ENCODE measurements around the gene MAP3K5.

Gene MAP3K5

DNA sequence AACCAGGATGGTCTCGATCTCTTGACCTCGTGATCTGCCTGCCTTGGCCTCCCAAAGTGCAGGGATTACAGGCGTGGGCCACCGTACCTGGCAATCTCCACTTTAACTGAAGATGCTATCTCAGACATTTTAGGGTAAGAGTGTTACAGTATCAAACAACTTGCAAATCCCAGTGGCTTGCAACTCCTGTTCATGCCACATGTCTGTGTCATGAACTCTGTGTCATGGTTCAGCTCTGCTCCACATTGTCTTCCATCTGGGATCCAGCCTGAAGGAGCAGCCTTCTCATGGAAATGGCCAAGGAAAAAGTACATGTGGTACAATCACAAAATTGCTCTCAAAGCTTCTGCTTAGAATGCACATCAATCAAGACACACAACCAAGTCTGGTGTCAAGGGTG, 114.9 kb downstream of the MAP3K5 start:
- Histone ChIP-seq H3K79me2 (ENCODE audit: insufficient read depth, low read length) (no peaks in the 10 kb centered on the region), H2AFZ (ENCODE audit: low read depth, low read length, severe bottlenecking) (no peak overlapping the region), H3K36me3 (ENCODE audit: low read length) (no peaks in the 10 kb centered on the region), H3F3A (ENCODE audit: insufficient read depth) (no peaks in the 10 kb centered on the region), H3K27ac (ENCODE audit: low read depth, low read length) (no peak overlapping the region), H4K20me1 (ENCODE audit: low read depth, low read length) (no peaks in the 10 kb centered on the region), H3K4me3 (ENCODE audit: insufficient read depth, low read length, poor library complexity, severe bottlenecking) (no peak overlapping the region), H3K27me3 (ENCODE audit: low read length) (no peaks in the 10 kb centered on the region), H3K4me2 (ENCODE audit: low read depth, low read length, poor library complexity, severe bottlenecking) (no peak overlapping the region), H3K9me2 (replicated peaks; ENCODE audit: insufficient read depth, low read length) (no peaks in the 10 kb centered on the region), H3K9me3 (ENCODE audit: insufficient read depth, low read length) (no peaks in the 10 kb centered on the region), H3K9ac (ENCODE audit: low read length) (no peak overlapping the region)
- no peak for TF ChIP-seq EZH2phosphoT487 (conservative IDR thresholded peaks at IDR 0.05; ENCODE audit: low read length)
- TF ChIP-seq, protein P1, sequence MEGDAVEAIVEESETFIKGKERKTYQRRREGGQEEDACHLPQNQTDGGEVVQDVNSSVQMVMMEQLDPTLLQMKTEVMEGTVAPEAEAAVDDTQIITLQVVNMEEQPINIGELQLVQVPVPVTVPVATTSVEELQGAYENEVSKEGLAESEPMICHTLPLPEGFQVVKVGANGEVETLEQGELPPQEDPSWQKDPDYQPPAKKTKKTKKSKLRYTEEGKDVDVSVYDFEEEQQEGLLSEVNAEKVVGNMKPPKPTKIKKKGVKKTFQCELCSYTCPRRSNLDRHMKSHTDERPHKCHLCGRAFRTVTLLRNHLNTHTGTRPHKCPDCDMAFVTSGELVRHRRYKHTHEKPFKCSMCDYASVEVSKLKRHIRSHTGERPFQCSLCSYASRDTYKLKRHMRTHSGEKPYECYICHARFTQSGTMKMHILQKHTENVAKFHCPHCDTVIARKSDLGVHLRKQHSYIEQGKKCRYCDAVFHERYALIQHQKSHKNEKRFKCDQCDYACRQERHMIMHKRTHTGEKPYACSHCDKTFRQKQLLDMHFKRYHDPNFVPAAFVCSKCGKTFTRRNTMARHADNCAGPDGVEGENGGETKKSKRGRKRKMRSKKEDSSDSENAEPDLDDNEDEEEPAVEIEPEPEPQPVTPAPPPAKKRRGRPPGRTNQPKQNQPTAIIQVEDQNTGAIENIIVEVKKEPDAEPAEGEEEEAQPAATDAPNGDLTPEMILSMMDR (IDR thresholded peaks at IDR 0.05; ENCODE audit: insufficient read depth, low read length, poor library complexity, severe bottlenecking): no peak

DNA sequence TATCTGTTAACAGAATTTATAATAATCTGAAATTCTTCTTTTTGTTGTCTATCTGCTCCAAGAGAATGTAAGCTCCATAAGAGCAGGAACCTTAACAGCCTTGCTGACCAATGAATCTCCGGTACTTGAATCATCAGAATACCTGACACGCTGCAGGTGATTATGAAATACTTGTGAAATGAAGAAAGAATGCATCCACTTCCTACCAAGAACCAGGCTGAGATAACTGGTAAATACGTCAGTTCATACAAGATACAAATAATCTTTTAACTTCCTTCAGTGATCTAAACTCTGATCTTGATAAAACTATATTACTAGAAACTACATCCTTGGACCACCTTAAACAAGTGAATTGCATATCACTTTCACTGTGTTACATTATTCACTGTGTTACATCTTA, 116.2 kb downstream of the MAP3K5 start:
- TF ChIP-seq, protein P1 (IDR thresholded peaks at IDR 0.05; ENCODE audit: insufficient read depth, low read length, poor library complexity, severe bottlenecking): no peak
- no peak for TF ChIP-seq EZH2phosphoT487 (conservative IDR thresholded peaks at IDR 0.05; ENCODE audit: low read length)
- no peaks in the 10 kb centered on the region for H3K79me2 ChIP-seq (ENCODE audit: insufficient read depth, low read length)

DNA sequence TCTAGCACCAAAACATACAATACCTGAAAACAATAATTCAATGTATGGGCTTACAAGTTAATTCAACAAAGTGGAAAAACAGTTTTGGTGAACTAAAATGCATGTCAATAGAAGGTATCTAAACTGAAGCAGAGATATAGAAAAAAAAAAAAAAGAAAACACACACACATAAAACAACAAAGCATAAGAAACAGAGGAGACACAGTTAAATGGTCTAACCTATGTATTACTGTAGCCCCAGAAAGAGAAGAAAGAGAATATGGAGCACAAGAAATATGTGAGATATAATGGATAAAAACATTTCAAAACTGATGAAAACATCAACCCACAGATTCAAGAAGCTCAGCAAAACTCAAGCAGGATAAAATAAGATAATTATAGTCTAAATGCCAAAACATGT, 118.7 kb downstream of the MAP3K5 start:
- Histone ChIP-seq H3K4me2 (ENCODE audit: low read depth, low read length, poor library complexity, severe bottlenecking) (no peak overlapping the region), H3K9me2 (replicated peaks; ENCODE audit: insufficient read depth, low read length) (no peaks in the 10 kb centered on the region), H3K79me2 (ENCODE audit: insufficient read depth, low read length) (no peaks in the 10 kb centered on the region), H4K20me1 (ENCODE audit: low read depth, low read length) (no peaks in the 10 kb centered on the region), H3K27ac (ENCODE audit: low read depth, low read length) (no peak overlapping the region), H3K9me3 (ENCODE audit: insufficient read depth, low read length) (no peaks in the 10 kb centered on the region), H3F3A (ENCODE audit: insufficient read depth) (no peaks in the 10 kb centered on the region), H3K9ac (ENCODE audit: low read length) (no peak overlapping the region), H2AFZ (ENCODE audit: low read depth, low read length, severe bottlenecking) (no peak overlapping the region), H3K36me3 (ENCODE audit: low read length) (no peaks in the 10 kb centered on the region), H3K27me3 (ENCODE audit: low read length) (no peaks in the 10 kb centered on the region), H3K4me3 (ENCODE audit: insufficient read depth, low read length, poor library complexity, severe bottlenecking) (no peak overlapping the region)
- TF ChIP-seq, protein P1 (IDR thresholded peaks at IDR 0.05; ENCODE audit: insufficient read depth, low read length, poor library complexity, severe bottlenecking): no peak
- no peak for TF ChIP-seq EZH2phosphoT487 (conservative IDR thresholded peaks at IDR 0.05; ENCODE audit: low read length)

More for the DNA sequence above, 116.2 kb downstream of the MAP3K5 start:
- no peak overlapping the region for H3K9ac ChIP-seq (ENCODE audit: low read length)
- no peak overlapping the region for H3K4me3 ChIP-seq (ENCODE audit: insufficient read depth, low read length, poor library complexity, severe bottlenecking)
- no peak overlapping the region for H2AFZ ChIP-seq (ENCODE audit: low read depth, low read length, severe bottlenecking)
- H3K9me3 ChIP-seq (ENCODE audit: insufficient read depth, low read length): no peaks in the 10 kb centered on the region
- H3K27ac ChIP-seq (ENCODE audit: low read depth, low read length): no peak overlapping the region
- H3K4me2 ChIP-seq (ENCODE audit: low read depth, low read length, poor library complexity, severe bottlenecking): no peak overlapping the region
- no peaks in the 10 kb centered on the region for H3F3A ChIP-seq (ENCODE audit: insufficient read depth)
- H4K20me1 ChIP-seq (ENCODE audit: low read depth, low read length): no peaks in the 10 kb centered on the region
- no peaks in the 10 kb centered on the region for H3K27me3 ChIP-seq (ENCODE audit: low read length)
- H3K36me3 ChIP-seq (ENCODE audit: low read length): no peaks in the 10 kb centered on the region
- no peaks in the 10 kb centered on the region for H3K9me2 ChIP-seq (replicated peaks; ENCODE audit: insufficient read depth, low read length)
